Panc1 (cell line): ENCODE results near the gene PPP1R1A. TPM values are rescaled to one million over a fixed set of nuclear protein-coding genes. Genes with fewer than 3 reads are reported as not detected.

Experiments
- ATAC-seq: fragments of 200-7000 bp; cut with Tn5 transposase; 2 replicates; pipeline ENCODE4 v1.9.1; 2020; ENCODE audit warnings: mild to moderate bottlenecking, moderate library complexity
- BruUV-seq: library from RNA; stranded (reverse); fragments of 400-500 nt; replicated peaks from 2 replicates; lab custom pipeline; 2021; lab: Mats Ljungman, UMichigan
- CTCF ChIA-PET: fragments of 300-600 bp; sonication (Branson Sonifier 250); formaldehyde crosslinking; loops from one replicate; lab custom pipeline; 2022; ENCODE audit warnings: antibody characterized with exemption; lab: Charles Lee
- POLR2A ChIA-PET: fragments of 300-600 bp; sonication (Branson Sonifier 250); formaldehyde crosslinking; loops from one replicate; lab custom pipeline; 2022; ENCODE audit warnings: antibody characterized with exemption; lab: Charles Lee
- DNase-seq: peaks from one replicate; pipeline ENCODE4 v3.0.0-alpha.2; 2010; ENCODE audit warnings: low read depth, low spot score
- H3K27ac ChIP-seq: 2 replicates; pipeline ENCODE4 v1.5.1; 2011; ENCODE audit warnings: mild to moderate bottlenecking, low read length, inconsistent platforms
- H3K27me3 ChIP-seq: fragments of 200-500 bp; sonication (Bioruptor generic); 2 replicates; pipeline ENCODE4 v1.6.0; 2014; ENCODE audit warnings: low read length, inconsistent platforms; ENCODE audit not compliant: control insufficient read depth, insufficient read depth
- H3K36me3 ChIP-seq: fragments of 200-500 bp; sonication (Bioruptor generic); 2 replicates; pipeline ENCODE4 v1.5.1; 2014; ENCODE audit warnings: inconsistent platforms, mild to moderate bottlenecking, low read length, moderate library complexity; ENCODE audit not compliant: control insufficient read depth, insufficient read depth
- H3K4me1 ChIP-seq: 2 replicates; pipeline ENCODE4 v1.5.1; 2011; ENCODE audit warnings: inconsistent platforms, mild to moderate bottlenecking, low read length, moderate library complexity; ENCODE audit not compliant: control insufficient read depth, insufficient read depth
- H3K4me3 ChIP-seq, 2 experiments: 2 replicates each; pipeline ENCODE4 v1.5.1; 2011 to 2012; ENCODE audit warnings: low read depth in 2 of 2, low read length in 2 of 2, mild to moderate bottlenecking in 2 of 2, inconsistent platforms in 1 of 2, moderate library complexity in 1 of 2
- H3K9me3 ChIP-seq: fragments of 200-500 bp; sonication (Bioruptor generic); 2 replicates; pipeline ENCODE4 v1.5.1; 2014; ENCODE audit warnings: low read depth, mild to moderate bottlenecking, inconsistent platforms, low read length, moderate library complexity; ENCODE audit not compliant: control insufficient read depth, insufficient read depth
- CTCF ChIP-seq: fragments of 450-650 bp; IDR thresholded peaks from 2 replicates; pipeline ENCODE4 v1.5.1; 2017; ENCODE audit warnings: mild to moderate bottlenecking
- POLR2AphosphoS5 ChIP-seq: IDR thresholded peaks from 2 replicates; pipeline ENCODE4 v1.6.1; 2012; ENCODE audit warnings: mild to moderate bottlenecking, low read depth, low read length, moderate library complexity
- REST ChIP-seq, 2 experiments: IDR thresholded peaks; 2 replicates each; pipeline ENCODE4 v1.6.1; 2011 to 2012; ENCODE audit warnings: low read depth in 2 of 2, control low read depth in 1 of 2, low read length in 1 of 2, mild to moderate bottlenecking in 1 of 2, moderate library complexity in 1 of 2; ENCODE audit not compliant: insufficient read depth in 1 of 2
- SIN3A ChIP-seq: IDR thresholded peaks from 2 replicates; pipeline ENCODE4 v1.6.1; 2012; ENCODE audit warnings: low read depth, mild to moderate bottlenecking, low read length, moderate library complexity, borderline replicate concordance; ENCODE audit not compliant: insufficient read depth
- TCF7L2 ChIP-seq: IDR thresholded peaks from 2 replicates; pipeline ENCODE4 v1.6.1; 2011; ENCODE audit warnings: mild to moderate bottlenecking, low read depth, low read length, inconsistent platforms
- in situ Hi-C: cut with HindIII; loops from 2 replicates; pipeline ENCODE4 v1.10.0; 2016; ENCODE audit warnings: low sequenced_read_pairs, low pct_unique_long_range_greater_than_20kb
- intact Hi-C: fragments of 100-400 bp; cut with micrococcal nuclease; formaldehyde crosslinking; loops from one replicate; pipeline ENCODE4 v1.10.0; 2022; ENCODE audit not compliant: unreplicated experiment
- total RNA-seq: library from RNA; stranded (reverse); gene quantifications from one replicate; pipeline ENCODE4 v1.2.1, GENCODE V29; 2021; ENCODE audit not compliant: unreplicated experiment

PPP1R1A gene
- total RNA-seq, 1 experiment from 2014 or later, result 0.23 TPM

DNA sequence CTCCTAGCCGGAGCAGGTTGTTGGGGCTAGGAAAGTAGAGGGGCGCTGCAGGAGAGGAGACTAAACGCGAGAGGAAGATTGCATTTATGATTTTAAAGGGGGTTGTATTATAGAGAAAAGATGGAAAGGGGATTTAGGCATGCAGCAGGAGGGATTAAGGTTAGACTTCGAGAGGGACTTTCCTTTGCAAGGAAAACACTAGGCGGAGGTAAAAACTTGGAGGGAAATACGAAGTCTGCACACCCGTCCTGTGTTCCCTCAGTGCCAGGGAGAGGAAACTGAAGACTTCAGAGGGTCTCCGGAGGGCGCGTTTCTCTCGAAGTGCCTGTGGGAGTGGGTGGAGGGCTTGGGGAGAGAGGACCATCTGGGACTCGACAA is 420 bp upstream of the PPP1R1A start:
- TF ChIP-seq POLR2AphosphoS5 (no peak), REST (IDR thresholded peaks at IDR 0.05; ENCODE audit: insufficient read depth in 1 of 2, low read depth in 2 of 2, low read length in 1 of 2) (no peak), TCF7L2 (no peak), SIN3A (no peak), CTCF (no peak)
- intact Hi-C loops (no loop called here), in situ Hi-C loops (no loop called here)
- 0 out of 4 replicates have a peak overlapping the region, but pooled peaks have one; percentile 16 to 18 for H3K4me3 ChIP-seq
- H3K4me1 ChIP-seq, result no peaks in the 10 kb centered on the region; the same call in 1 of the 2 replicates
- DNase-seq, result no peak
- peaks cover 19% of the 10 kb centered on the region for H3K27me3 ChIP-seq
- H3K36me3 ChIP-seq, result no peaks in the 10 kb centered on the region
- ChIA-PET POLR2A (no interaction called here), CTCF (interaction anchor here (0.6 to 0.7 kb wide), 3 partner anchors 189 to 390 kb away, joined by 4 to 11 read pairs (median 6); no protein-coding TSS in a partner anchor)
- ATAC-seq, result no peak
- no peaks in the 10 kb centered on the region for H3K9me3 ChIP-seq
- no TSS peak for BruUV-seq
- no peak overlapping the region for H3K27ac ChIP-seq

DNA sequence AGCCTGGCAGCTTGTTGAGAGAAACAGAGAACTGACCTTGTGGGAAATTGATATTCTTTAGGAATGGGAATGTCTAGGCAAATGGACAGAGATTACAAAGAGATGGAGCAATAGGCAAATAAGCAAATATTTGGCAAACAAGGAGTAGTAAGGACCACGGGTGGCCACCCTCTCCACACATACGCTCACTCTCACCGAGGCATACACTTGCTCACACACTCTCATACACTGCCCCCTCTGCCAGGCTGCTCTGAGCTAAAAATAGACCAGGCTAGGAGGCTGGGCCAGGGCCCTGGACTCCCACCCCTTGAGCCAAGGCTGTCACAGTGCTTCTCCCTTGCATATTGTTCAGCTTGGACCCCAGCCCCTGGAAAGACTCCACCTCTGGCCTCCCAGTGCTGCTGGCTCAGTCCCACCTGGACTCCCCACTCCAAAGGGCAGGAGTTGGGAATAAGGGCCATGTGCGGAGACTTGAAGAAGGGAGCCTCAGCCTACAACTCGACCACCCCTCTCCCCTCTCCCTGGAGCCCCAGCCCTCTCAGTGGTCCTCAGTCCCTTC is 1.1 kb downstream of the PPP1R1A start:
- Histone ChIP-seq H3K27me3 (peaks cover 21% of the 10 kb centered on the region), H3K36me3 (no peaks in the 10 kb centered on the region), H3K4me1 (no peaks in the 10 kb centered on the region; the same call in 1 of the 2 replicates), H3K27ac (no peak overlapping the region), H3K4me3 (no peak overlapping the region), H3K9me3 (no peaks in the 10 kb centered on the region)
- POLR2A ChIA-PET, result interaction anchor here (0.5 kb wide), 1 partner anchor 10 kb away, joined by 4 read pairs; no protein-coding TSS in a partner anchor
- ATAC-seq (no peak), DNase-seq (no peak)
- BruUV-seq, result no TSS peak
- TF ChIP-seq CTCF (no peak), TCF7L2 (no peak), REST (IDR thresholded peaks at IDR 0.05; ENCODE audit: insufficient read depth in 1 of 2, low read depth in 2 of 2, low read length in 1 of 2) (no peak), POLR2AphosphoS5 (no peak), SIN3A (no peak)
- CTCF ChIA-PET, result interaction anchor here (0.6 kb wide), 1 partner anchor 614 kb away, joined by 5 read pairs; no protein-coding TSS in a partner anchor
- intact Hi-C loops (no loop called here), in situ Hi-C loops (no loop called here)
